ACC112 (cell line): ENCODE data around the gene C10orf71.

Source experiments
- H2AFZ ChIP-seq: fragments of 200-600 bp; sonication (generic); one replicate; pipeline ENCODE4 v1.6.0; 2017; ENCODE audit warnings: antibody characterized with exemption, low read length; ENCODE audit not compliant: unreplicated experiment
- H3K27ac ChIP-seq: fragments of 200-600 bp; sonication (generic); 2 replicates; pipeline ENCODE4 v1.5.1; 2014; ENCODE audit warnings: low read depth, mild to moderate bottlenecking, antibody characterized with exemption, low read length, moderate library complexity
- H3K27me3 ChIP-seq: fragments of 200-600 bp; sonication (generic); 2 replicates; pipeline ENCODE4 v1.6.1; 2014; ENCODE audit warnings: mild to moderate bottlenecking, antibody characterized with exemption, low read length, moderate library complexity, mixed read lengths; ENCODE audit not compliant: insufficient read depth
- H3K36me3 ChIP-seq: fragments of 200-600 bp; sonication (generic); 2 replicates; pipeline ENCODE4 v1.6.1; 2016; ENCODE audit warnings: mild to moderate bottlenecking, antibody characterized with exemption, low read length, moderate library complexity, mixed read lengths; ENCODE audit not compliant: insufficient read depth
- H3K4me1 ChIP-seq: fragments of 200-600 bp; sonication (generic); one replicate; pipeline ENCODE4 v1.6.1; 2016; ENCODE audit warnings: low read length, mixed read lengths; ENCODE audit not compliant: insufficient read depth, unreplicated experiment, control insufficient read depth
- H3K4me3 ChIP-seq: fragments of 200-600 bp; sonication (generic); 2 replicates; pipeline ENCODE4 v1.5.1; 2014; ENCODE audit warnings: mild to moderate bottlenecking, low read depth, low read length
- H3K79me2 ChIP-seq: fragments of 200-600 bp; sonication (generic); one replicate; pipeline ENCODE4 v1.6.0; 2016; ENCODE audit warnings: low read length; ENCODE audit not compliant: control insufficient read depth, unreplicated experiment, insufficient read depth

The C10orf71 gene

DNA sequence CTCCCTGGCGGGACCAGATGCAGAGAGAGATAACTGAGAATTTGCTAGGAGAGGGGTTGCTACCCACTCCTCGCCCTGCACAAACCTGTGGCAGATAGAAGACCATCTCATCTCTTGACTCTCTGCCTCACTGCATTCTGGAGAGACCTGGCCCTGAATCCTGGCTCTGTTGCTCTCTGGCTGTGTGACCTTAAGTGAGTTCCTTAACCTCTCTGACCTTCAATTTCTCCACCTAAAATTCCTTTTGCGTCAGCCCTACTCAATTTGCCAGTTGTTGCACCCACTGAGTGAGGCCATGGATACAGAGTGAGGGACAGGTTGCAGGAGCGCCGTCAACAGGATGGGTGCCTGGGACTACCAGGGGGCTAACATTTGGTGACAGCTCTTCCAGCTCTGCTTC is 5.2 kb downstream of the C10orf71 start:
- Histone ChIP-seq H3K79me2 (no peaks in the 10 kb centered on the region), H3K4me3 (no peak overlapping the region), H3K27ac (no peak overlapping the region), H2AFZ (no peak overlapping the region), H3K27me3 (peaks cover 45% of the 10 kb centered on the region), H3K4me1 (no peaks in the 10 kb centered on the region), H3K36me3 (no peaks in the 10 kb centered on the region)

DNA sequence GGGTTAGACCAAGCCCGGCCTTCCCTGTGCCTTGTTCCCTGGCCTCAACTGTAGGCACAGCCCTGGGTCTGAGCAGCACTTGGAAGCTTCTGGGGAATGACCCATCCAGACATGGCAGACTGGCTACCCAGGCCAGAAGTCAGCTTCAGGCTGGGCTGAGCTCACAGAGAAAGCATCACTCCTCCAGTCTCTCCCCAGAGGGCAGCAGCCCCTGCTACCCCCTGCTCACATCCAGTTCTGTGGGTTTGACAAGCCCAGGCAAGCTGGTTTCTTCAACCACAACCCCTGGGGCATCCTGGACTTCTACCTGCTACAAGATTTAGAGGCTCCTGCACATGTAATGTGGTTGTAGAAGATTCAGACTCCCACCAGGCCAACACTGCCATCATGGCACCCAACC is 9.0 kb downstream of the C10orf71 start:
- H2AFZ ChIP-seq: no peak overlapping the region

GRCh38 chr10:49308881-49309280 is 9.9 kb downstream of the C10orf71 start:
- Histone ChIP-seq H3K27me3 (peaks cover 61% of the 10 kb centered on the region), H3K4me1 (no peaks in the 10 kb centered on the region), H2AFZ (no peak overlapping the region), H3K79me2 (no peaks in the 10 kb centered on the region), H3K36me3 (no peaks in the 10 kb centered on the region), H3K4me3 (no peak overlapping the region), H3K27ac (no peak overlapping the region)

More for the DNA sequence above, 9.0 kb downstream of the C10orf71 start:
- Histone ChIP-seq H3K79me2 (no peaks in the 10 kb centered on the region), H3K4me1 (no peaks in the 10 kb centered on the region), H3K36me3 (no peaks in the 10 kb centered on the region), H3K4me3 (no peak overlapping the region), H3K27ac (no peak overlapping the region), H3K27me3 (peaks cover 57% of the 10 kb centered on the region)

DNA sequence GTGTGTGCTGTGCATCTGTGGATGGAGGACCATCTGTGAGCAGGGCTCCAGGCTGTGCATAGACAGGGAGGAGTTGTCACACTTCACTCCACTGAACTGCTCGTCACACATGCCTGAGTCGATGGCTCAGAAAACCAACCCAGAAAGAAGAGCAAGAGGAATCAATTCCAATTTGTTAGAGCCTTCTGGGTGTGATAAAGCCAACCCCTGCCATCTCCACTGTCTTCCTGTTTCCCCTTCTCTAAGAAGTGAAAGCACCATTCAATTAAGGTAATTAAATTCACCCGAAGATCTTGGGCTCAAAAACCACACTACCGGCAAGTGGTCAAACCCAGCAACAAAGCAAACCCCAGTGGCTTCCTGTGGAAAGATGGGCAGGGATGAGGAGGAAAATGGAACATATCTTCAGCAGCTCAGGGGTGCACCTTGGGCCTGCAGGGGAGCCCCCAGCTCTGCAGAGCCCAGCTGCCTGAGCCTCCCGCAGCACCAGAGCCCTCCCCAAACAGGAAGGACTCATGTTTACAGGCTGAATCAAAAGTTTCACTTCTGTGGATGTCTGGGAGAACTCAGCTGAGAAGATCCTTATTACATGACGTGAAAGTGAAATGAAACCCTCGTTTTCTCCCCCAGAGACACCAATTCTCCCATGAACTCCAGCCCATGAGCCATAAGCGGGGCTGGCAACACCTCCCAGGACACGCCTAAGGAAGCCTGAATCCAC is 10.9 kb downstream of the C10orf71 start:
- H2AFZ ChIP-seq: no peak overlapping the region
- no peaks in the 10 kb centered on the region for H3K4me1 ChIP-seq
- no peak overlapping the region for H3K4me3 ChIP-seq
- H3K79me2 ChIP-seq: no peaks in the 10 kb centered on the region
- no peaks in the 10 kb centered on the region for H3K36me3 ChIP-seq
- no peak overlapping the region for H3K27ac ChIP-seq
- H3K27me3 ChIP-seq: peaks cover 53% of the 10 kb centered on the region

DNA sequence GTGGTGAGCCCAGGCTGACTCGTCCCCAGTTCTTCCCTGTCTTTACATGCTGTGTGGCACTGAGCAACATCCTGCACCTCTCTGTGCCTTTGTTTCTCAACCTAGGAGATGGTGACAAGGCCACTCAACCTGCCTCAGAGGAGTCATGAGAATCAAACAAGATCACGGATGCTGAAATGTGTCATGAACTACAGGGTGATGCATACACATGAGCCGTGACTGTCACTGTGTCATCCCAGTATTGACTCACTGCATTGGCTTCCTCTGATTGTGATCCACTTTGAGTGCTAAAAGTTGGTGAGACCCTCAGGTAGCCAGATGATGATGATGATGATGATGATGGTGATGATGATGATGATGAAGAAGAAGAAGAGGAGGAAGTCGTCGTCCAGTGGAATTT is 11.5 kb downstream of the C10orf71 start:
- no peak overlapping the region for H2AFZ ChIP-seq

DNA sequence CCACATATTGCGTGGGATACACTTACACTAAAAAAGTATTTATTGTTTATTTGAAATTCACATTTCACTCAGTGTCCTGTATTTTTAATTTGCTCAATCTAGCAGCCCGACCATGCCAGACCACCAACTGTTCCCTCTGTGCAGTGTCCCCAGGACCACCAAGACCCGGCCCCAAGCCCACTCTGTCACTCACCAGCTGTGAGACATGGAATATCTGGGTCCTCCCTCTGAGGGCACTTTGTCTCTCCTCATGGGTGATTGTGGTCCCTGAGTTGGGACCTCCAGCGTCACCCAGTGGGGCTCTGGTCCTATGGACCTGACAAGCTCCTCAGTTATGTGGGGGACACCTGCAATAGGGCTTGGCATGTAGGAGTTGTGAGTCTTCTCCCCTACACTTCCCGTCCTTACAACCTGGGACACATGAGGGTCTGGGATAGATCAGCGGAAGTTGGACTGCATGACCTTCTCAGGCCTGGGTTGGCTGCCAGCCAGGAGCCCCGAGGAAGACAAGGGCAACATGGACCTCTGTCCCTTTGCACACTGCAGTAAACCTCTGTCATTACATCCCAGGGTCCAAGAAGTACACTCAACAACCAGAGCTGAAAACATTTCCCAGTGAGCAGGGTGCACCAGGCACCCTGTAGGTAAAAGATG is 12.1 kb downstream of the C10orf71 start:
- Histone ChIP-seq H3K27me3 (peaks cover 52% of the 10 kb centered on the region), H3K79me2 (no peaks in the 10 kb centered on the region), H3K4me1 (no peaks in the 10 kb centered on the region), H3K4me3 (no peak overlapping the region), H3K27ac (no peak overlapping the region), H3K36me3 (no peaks in the 10 kb centered on the region), H2AFZ (no peak overlapping the region)

More for the DNA sequence above, 11.5 kb downstream of the C10orf71 start:
- Histone ChIP-seq H3K79me2 (no peaks in the 10 kb centered on the region), H3K27ac (no peak overlapping the region), H3K4me3 (no peak overlapping the region), H3K36me3 (no peaks in the 10 kb centered on the region), H3K4me1 (no peaks in the 10 kb centered on the region), H3K27me3 (peaks cover 51% of the 10 kb centered on the region)

DNA sequence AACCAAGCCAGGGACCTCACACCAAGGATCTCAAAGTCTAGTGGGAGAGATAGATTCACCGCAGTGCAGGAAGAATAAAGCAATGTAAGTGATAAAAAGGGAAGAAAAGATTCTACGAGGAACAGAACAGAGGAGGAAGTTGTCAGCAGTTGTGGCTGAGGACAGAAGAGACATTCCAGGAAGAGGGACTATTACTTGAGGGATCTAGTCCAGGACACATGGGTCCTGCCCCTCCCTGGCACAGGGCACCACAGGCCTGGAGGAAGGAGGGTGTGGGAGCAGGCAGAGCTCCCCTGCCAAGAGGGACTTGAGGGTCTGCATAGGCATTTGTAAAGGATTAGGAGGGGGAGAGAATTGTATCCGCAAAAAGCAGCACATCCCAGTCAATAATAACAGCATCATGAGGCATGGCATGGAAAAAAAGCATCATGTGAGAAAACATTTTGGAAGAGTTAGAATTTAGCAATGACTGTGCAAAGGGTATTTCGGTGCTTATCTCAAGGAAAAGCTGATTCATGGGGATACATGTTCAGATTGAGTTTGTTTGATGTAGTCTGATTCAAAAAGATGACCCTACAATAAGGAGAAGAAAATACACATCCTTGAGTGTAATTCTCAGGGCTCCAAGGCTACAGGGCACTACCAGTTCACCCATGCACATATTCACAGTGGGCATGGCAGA is 12.7 kb downstream of the C10orf71 start:
- Histone ChIP-seq H3K4me3 (no peak overlapping the region), H3K79me2 (no peaks in the 10 kb centered on the region), H3K27me3 (peaks cover 55% of the 10 kb centered on the region), H3K27ac (no peak overlapping the region), H3K4me1 (no peaks in the 10 kb centered on the region), H3K36me3 (no peaks in the 10 kb centered on the region), H2AFZ (no peak overlapping the region)

DNA sequence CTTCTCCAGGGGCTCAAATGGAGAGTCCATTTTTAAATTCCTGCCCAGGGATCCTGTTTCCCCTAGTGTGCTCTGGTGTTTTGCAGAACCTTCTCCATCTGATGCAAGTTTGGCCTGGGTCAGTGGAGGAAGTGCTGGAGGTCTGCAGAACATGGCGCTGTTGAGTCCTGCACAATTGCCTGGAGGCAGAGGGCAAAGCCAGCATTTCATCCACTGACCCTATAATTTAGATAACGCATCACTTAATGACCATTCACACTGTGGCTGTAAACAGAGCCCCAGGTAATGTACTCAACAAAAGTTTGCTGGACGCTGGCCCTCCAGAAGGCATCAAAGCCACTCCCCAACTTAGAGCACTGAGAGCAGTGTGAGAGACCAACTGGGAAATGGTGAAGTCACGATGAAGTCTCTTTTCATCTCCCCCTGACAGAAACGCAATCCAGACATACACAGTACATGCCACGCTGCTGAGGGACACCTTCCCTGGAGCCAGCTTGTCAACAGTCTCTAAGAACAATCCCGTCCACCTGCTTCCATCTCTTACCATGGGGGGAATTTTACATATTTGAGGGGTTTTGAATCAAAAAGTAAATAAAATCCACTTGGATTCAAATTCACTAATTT is 13.4 kb downstream of the C10orf71 start:
- Histone ChIP-seq H3K36me3 (no peaks in the 10 kb centered on the region), H3K79me2 (no peaks in the 10 kb centered on the region), H2AFZ (no peak overlapping the region), H3K4me1 (no peaks in the 10 kb centered on the region), H3K4me3 (no peak overlapping the region), H3K27me3 (peaks cover 62% of the 10 kb centered on the region), H3K27ac (no peak overlapping the region)

- no peaks in the 10 kb centered on the region for H3K4me1 ChIP-seq
- no peaks in the 10 kb centered on the region for H3K36me3 ChIP-seq
- H3K27me3 ChIP-seq: peaks cover 64% of the 10 kb centered on the region
- H3K27ac ChIP-seq: no peak overlapping the region
- H3K4me3 ChIP-seq: no peak overlapping the region
- H3K79me2 ChIP-seq: no peaks in the 10 kb centered on the region
- no peak overlapping the region for H2AFZ ChIP-seq
Observed at GRCh38 chr10:49313501-49314070, 14.6 kb downstream of the C10orf71 start.

GRCh38 chr10:49314806-49315205 is 15.8 kb downstream of the C10orf71 start:
- Histone ChIP-seq H3K36me3 (no peaks in the 10 kb centered on the region), H3K4me3 (no peak overlapping the region), H3K79me2 (no peaks in the 10 kb centered on the region), H3K27ac (no peak overlapping the region), H3K27me3 (peaks cover 71% of the 10 kb centered on the region), H3K4me1 (no peaks in the 10 kb centered on the region), H2AFZ (no peak overlapping the region)
